Measurements from ENCODE around the gene FBXW8.
"Not testable (repeated sequence)": the region's sequence is repeated elsewhere in the genome, so short reads cannot be mapped to it uniquely, and the experiment has no call there.

The FBXW8 gene

DNA sequence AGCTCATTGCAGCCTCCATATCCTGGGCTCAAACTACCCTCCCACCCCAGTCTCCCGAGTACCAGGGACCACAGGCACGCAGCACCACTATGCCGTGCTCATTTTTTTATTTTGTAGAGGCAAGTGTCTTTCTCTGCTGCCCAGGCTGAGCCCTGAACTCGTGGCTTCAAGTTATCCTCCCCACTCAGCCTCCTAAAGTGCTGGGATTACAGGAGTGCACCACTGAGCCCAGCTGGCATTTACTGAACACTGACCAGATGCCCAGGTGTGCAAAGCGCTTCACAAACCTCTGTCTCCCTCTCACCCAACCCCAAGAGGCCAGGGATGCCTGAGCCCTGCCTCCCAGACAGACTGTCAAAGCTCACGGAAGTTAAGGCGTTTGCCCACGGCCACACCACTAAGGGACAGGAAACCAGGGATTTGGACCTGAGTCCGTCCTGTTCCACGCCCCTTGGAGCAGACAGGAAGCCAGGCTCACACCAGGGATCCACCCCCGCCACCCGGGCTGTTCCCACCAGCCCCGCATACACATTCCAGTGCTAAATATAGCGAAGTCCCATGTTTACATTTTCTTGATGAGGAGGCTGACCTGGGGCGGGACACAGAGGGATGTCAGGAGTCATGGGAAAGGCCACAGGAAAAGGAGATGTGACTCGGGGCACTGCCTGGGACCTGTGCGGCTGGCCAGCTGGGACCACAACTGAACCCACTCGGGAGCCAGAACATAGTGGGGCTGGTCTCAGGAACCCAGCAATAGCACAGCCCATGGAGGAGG is 137.2 kb downstream of the FBXW8 start:
- no peak overlapping the region for H3K4me3 Mint-ChIP-seq
- H3K4me1 Mint-ChIP-seq: no peaks in the 10 kb centered on the region
- peaks cover 30% of the 10 kb centered on the region for H3K27me3 Mint-ChIP-seq
- CTCF ChIA-PET: no interaction called here
- no peak overlapping the region for H3K27ac Mint-ChIP-seq
- H3K9me3 Mint-ChIP-seq: no peaks in the 10 kb centered on the region
- no peak for DNase-seq
- no peaks in the 10 kb centered on the region for H3K36me3 Mint-ChIP-seq

DNA sequence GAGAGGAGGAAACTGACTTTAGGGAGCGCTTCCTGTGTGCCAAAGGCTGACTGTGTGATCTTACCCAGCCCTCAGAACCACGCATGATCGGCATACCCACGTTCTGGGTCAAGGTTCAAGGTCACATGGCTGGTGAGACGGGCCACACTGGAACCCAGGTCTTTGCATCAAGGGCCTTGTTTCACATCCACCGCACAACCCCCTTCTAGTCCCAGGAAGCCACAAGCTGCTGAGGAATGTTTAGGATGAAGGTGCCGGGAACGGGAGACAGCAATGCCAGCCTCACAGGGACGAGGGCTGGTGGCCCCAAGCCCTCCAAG is 137.8 kb downstream of the FBXW8 start:
- CTCF ChIA-PET: no interaction called here
- Mint-ChIP-seq H3K27me3 (peaks cover 34% of the 10 kb centered on the region), H3K9me3 (no peaks in the 10 kb centered on the region), H3K4me1 (no peaks in the 10 kb centered on the region), H3K4me3 (no peak overlapping the region), H3K36me3 (no peaks in the 10 kb centered on the region), H3K27ac (no peak overlapping the region)
- DNase-seq: no peak

DNA sequence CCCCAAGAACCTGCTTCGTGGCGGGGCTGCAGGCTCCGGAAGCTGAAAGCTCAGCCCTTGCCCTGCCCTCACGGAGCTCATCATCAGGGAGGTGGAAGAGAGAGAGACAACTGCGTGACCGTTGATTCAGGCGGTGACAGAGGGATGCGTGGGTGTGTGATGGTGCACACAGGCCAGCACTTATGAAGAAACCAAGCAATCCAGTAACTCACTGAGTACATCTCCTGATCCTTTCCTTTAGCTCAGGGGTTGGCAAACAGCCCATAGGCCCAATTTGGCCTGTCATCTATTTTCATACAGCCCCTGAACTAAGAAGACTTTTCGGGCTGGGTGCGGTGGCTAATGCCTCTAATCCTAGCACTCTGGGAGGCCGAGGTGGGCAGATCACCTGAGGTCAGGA is 138.5 kb downstream of the FBXW8 start:
- no peaks in the 10 kb centered on the region for H3K4me1 Mint-ChIP-seq

DNA sequence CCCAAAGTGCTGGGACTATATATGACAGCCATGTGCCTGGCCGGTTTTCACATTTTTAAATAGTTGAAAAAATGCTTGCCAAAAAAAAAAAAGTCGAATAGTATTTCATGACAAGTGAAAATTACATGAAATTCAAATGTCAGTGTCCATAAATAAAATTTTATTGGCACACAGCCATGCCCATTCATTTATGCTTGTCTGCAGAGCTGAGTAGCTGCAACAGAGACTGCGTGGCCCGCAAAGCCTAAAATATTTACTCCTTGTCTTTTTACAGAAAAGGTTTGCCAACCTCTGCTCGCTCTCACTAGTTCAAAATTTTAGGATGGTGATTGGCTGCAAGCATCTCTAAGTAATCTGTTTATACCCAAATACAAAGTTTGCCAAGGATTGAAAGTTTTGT is 139.3 kb downstream of the FBXW8 start:
- no peaks in the 10 kb centered on the region for H3K4me1 Mint-ChIP-seq
- CTCF ChIA-PET: interaction anchor here (0.6 to 1.2 kb wide), 2 partner anchors 21 to 44 kb away, joined by 3 to 6 read pairs; no protein-coding TSS in a partner anchor
- no peak overlapping the region for H3K4me3 Mint-ChIP-seq
- H3K27ac Mint-ChIP-seq: no peak overlapping the region
- H3K9me3 Mint-ChIP-seq: no peaks in the 10 kb centered on the region
- no peak for DNase-seq
- H3K36me3 Mint-ChIP-seq: no peaks in the 10 kb centered on the region
- peaks cover 30% of the 10 kb centered on the region for H3K27me3 Mint-ChIP-seq

More for the DNA sequence above, 138.5 kb downstream of the FBXW8 start:
- Mint-ChIP-seq H3K4me3 (no peak overlapping the region), H3K9me3 (no peaks in the 10 kb centered on the region), H3K27ac (no peak overlapping the region), H3K36me3 (no peaks in the 10 kb centered on the region), H3K27me3 (peaks cover 37% of the 10 kb centered on the region)
- CTCF ChIA-PET: interaction anchor here (1.2 kb wide), 1 partner anchor 20 kb away, joined by 3 read pairs; no protein-coding TSS in a partner anchor
- DNase-seq: no peak

DNA sequence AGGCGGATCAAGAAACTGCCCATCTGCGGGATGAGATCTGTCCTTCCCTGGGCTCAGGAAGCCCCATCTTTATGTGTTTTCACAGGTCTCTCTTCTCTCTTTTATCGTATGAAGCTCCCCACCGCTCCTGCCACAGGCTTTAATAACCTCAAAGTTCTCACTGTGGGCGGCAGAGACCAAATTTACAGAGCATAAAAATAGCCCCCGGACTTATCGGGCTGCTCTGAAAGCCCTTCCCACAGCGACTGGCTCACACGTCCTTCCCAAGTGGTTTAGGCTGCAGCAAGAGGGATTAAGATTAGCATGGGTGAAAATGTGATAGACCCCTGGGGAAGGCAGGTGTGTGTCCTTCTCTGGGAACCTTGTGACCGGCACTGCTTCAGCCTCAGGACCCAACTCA is 140.6 kb downstream of the FBXW8 start:
- H3K4me3 Mint-ChIP-seq: no peak overlapping the region
- CTCF ChIA-PET: interaction anchor here (1.4 kb wide), 1 partner anchor 26 kb away, joined by 3 read pairs; no protein-coding TSS in a partner anchor
- H3K27me3 Mint-ChIP-seq: peaks cover 17% of the 10 kb centered on the region
- no peak overlapping the region for H3K27ac Mint-ChIP-seq
- no peaks in the 10 kb centered on the region for H3K36me3 Mint-ChIP-seq
- H3K4me1 Mint-ChIP-seq: no peaks in the 10 kb centered on the region
- DNase-seq: no peak
- no peaks in the 10 kb centered on the region for H3K9me3 Mint-ChIP-seq

DNA sequence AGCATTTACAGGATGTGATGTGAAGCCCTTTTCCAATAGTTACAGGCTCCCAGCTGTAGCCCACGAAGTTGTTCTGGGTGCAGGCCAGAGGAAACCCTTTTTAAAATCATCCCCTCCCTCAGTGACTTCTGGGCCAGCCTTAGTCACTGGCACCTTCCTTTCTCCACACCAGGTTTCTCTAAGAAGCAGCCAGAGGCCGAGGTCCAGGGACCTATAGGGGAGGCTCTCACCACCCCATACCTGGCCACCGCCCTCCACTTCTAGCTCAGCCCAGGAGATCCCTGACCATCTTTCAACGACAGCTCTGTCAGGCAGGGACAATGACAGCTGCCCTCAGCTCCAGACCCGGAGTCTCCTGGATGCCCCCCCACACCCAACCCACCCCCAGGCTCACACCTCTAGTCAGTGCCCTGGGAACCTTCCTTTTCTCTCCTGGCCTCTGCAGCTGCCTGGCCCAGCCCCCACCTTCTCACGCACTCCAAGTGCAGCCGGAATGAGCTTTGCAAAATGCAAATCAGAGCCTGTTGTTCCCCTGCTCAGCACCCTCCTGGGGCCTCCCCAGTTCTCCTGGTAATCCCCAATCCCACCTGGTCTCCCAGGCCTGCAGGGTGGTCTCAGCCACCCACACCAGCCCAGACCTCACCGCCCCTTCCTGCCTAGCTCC is 141.8 kb downstream of the FBXW8 start:
- no peak overlapping the region for H3K4me3 Mint-ChIP-seq
- H3K27me3 Mint-ChIP-seq: peaks cover 17% of the 10 kb centered on the region
- CTCF ChIA-PET: no interaction called here
- H3K9me3 Mint-ChIP-seq: no peaks in the 10 kb centered on the region
- no peak for DNase-seq
- H3K27ac Mint-ChIP-seq: no peak overlapping the region
- H3K36me3 Mint-ChIP-seq: no peaks in the 10 kb centered on the region
- H3K4me1 Mint-ChIP-seq: no peaks in the 10 kb centered on the region

DNA sequence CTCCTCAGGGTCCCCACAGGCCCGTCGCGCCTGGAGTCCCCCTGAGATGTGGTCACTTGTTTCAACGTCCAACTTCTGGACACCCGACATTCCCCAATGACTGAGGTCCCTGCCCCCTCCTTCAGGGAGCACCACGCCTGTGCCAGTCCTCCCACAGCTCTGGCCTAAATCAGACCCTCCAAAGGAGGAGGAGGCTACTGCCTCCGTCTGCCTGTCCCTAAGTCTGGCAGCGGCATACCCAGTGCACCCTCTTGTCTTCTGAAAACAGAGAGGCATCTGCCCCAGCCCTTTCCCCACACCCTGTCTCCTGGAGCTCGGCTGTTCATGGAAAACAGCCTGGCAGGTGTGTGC is 142.3 kb downstream of the FBXW8 start:
- Mint-ChIP-seq H3K4me3 (no peak overlapping the region), H3K9me3 (no peaks in the 10 kb centered on the region), H3K36me3 (peaks cover 1% of the 10 kb centered on the region), H3K27ac (no peak overlapping the region), H3K27me3 (peaks cover 17% of the 10 kb centered on the region), H3K4me1 (no peaks in the 10 kb centered on the region)
- DNase-seq: no peak
- CTCF ChIA-PET: no interaction called here

DNA sequence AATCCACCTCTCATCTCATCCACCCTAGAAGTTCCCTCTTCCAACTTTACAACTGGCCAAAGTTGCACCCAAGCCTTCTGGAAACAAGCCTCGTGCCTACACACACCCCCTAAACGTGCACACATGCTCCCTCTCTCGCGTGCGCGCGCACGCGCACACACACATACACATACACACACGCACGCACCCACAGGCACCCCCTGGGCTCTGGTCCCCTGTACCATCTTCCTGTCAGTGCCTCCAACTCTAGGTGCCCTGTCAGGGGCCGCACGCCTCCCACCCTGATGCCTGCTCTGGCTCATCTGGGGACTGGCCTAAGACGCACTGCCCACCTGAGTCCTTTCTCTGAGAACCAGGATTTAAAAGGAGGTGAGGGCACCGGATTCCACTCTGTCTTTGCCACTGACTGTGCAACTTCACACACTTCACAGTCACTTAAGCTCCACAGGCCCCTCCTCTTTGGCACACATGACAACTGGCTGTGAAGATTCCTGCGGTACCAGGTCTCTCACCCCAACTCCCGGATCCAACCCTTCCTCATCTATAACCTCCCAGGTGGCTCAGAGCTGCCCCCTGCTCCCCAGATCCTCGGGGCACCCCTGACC is 142.9 kb downstream of the FBXW8 start:
- no peak overlapping the region for H3K27ac Mint-ChIP-seq
- CTCF ChIA-PET: no interaction called here
- no peaks in the 10 kb centered on the region for H3K9me3 Mint-ChIP-seq
- no peak overlapping the region for H3K4me3 Mint-ChIP-seq
- peaks cover 17% of the 10 kb centered on the region for H3K27me3 Mint-ChIP-seq
- H3K36me3 Mint-ChIP-seq: peaks cover 3% of the 10 kb centered on the region
- no peak for DNase-seq
- no peaks in the 10 kb centered on the region for H3K4me1 Mint-ChIP-seq

DNA sequence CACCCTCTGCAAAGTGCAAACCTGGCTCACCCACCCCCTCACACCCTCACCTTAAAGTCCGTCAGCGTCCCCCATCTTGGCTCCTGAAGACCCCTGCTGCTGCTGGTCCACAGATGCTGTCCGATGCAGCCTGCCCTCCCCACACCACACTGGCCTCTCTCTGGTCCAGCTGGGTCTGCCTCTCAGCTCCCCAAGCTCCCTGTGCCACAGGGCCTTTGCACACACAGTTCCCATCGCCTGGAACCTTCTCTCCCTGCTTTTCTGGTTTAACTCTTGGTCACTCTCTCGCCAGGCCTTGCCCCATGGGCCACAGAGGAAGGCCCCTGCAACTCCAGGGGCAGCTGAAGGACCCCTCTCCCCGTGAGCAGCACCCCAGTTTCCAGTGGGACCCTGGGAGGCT is 143.5 kb downstream of the FBXW8 start:
- H3K4me3 Mint-ChIP-seq: no peak overlapping the region

DNA sequence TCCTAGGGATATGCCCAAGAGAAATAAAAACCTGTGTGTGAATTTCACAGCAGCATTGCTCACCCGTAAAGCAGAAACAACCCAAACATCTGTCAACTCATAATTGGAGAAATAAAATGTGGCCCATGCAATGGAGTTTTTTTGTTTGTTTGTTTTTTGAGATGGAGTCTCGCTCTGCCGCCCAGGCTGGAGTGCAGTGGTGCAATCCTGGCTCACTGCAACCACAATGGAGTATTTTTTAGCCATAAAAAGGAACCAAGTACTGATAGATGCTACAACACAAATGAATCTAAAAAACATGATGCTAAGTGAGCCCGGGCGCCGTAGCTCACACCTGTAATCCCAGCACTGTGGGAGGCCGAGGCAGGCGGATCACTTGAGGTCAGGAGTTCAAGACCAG is 146.9 kb downstream of the FBXW8 start:
- H3K27ac Mint-ChIP-seq, DNase-seq, CTCF ChIA-PET, H3K36me3 Mint-ChIP-seq, H3K27me3 Mint-ChIP-seq, H3K4me3 Mint-ChIP-seq, H3K9me3 Mint-ChIP-seq: not testable (repeated sequence)
- peaks cover 19% of the 10 kb centered on the region for H3K4me1 Mint-ChIP-seq

More for the DNA sequence above, 143.5 kb downstream of the FBXW8 start:
- H3K4me1 Mint-ChIP-seq: no peaks in the 10 kb centered on the region
- CTCF ChIA-PET: no interaction called here
- H3K27me3 Mint-ChIP-seq: peaks cover 17% of the 10 kb centered on the region
- H3K9me3 Mint-ChIP-seq: no peaks in the 10 kb centered on the region
- H3K27ac Mint-ChIP-seq: no peak overlapping the region
- no peak for DNase-seq
- H3K36me3 Mint-ChIP-seq: peaks cover 5% of the 10 kb centered on the region

DNA sequence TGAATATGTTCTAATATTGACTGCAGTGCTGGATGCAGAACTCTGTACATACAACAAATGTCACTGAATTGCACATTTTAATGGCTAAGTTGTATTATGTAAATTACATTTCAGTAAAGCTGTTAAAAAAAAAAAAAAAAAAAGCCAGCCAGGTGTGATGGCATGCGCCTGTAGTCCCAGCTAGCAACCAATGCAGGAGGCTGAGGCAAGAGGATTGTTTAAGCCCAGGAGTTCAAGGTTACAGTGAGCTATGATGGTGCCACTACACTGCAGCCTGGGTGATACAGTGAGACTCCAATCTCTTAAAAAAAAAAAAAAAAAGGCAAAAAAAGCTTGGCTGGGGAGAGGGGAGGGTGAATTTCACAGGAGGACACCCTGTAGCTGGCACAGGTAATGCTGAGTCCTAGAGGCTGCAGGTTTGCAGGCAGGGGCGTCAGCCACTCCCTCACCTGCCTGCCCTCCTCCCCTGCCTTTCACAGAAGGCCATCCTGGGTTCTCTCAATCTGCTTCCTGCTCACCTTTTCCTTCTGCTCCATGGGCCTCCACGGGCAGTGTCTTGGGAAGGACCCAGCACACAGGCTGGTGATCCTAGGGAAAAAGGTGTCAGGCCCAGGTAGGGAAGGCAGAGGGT is 147.8 kb downstream of the FBXW8 start:
- Mint-ChIP-seq H3K9me3 (no peaks in the 10 kb centered on the region), H3K27me3 (peaks cover 3% of the 10 kb centered on the region), H3K27ac (no peak overlapping the region), H3K4me3 (no peak overlapping the region), H3K4me1 (peaks cover 28% of the 10 kb centered on the region), H3K36me3 (peaks cover 5% of the 10 kb centered on the region)
- CTCF ChIA-PET: interaction anchor here (0.6 to 1.0 kb wide), 2 partner anchors 33 to 38 kb away, joined by 3 to 4 read pairs; no protein-coding TSS in a partner anchor
- no peak for DNase-seq

DNA sequence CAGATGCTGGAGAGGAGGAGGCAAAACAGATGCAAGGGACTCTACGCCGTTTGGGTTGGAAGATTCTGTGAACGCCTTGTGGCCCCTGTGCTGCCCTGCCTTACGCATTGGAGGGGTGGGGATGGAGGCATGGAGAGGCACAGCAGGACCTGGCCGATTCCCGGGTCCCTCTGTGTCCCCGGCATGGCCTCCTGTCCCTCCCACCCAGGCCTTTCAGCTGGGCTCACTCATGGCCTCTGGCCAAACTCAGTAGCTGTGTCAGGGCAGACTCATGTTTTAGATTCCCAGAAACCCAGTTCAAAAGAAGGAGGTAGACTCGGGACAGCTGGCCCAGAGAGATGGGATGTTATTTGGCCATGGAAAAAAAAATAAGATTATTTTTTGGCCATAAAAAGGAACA is 148.4 kb downstream of the FBXW8 start:
- Mint-ChIP-seq H3K27me3 (no peaks in the 10 kb centered on the region), H3K4me3 (no peak overlapping the region), H3K4me1 (peaks cover 34% of the 10 kb centered on the region), H3K27ac (no peak overlapping the region), H3K9me3 (no peaks in the 10 kb centered on the region), H3K36me3 (peaks cover 5% of the 10 kb centered on the region)
- CTCF ChIA-PET: interaction anchor here (1.0 kb wide), 1 partner anchor 33 kb away, joined by 4 read pairs; no protein-coding TSS in a partner anchor
- DNase-seq: no peak

DNA sequence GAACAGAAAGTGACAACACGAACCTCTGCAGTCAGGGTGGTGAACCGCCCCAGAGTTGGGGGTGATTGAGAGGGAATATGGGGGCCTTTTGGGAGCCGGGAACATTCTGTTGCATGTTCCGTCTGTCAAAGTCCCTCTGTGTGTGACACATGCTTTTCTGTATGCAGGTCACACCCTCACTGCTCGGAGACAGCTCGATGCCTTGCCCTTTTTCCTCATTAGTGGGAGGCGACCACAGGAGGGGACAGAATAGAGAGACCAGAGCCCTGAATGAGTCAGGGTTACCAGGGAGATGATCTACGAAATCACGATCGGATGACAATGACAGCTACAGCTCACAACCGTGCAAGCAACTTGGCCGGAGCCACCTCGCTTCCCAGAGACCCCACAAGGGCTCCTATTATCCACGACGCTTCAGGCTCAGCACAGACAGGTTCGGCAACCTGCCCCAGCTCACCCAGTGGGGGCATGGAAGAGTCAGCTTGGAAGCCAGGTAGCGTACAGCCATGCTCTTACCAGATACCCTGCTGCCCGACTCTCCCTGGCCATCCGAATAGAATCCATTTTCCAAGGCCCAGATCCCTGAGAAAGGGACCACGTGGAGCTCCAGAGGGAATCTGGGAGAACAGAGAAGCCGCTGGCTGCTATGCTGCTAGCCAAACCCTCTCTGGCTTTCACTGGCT is 149.6 kb downstream of the FBXW8 start:
- DNase-seq: no peak
- Mint-ChIP-seq H3K4me1 (peaks cover 47% of the 10 kb centered on the region), H3K4me3 (no peak overlapping the region), H3K27me3 (no peaks in the 10 kb centered on the region), H3K9me3 (no peaks in the 10 kb centered on the region), H3K36me3 (peaks cover 5% of the 10 kb centered on the region), H3K27ac (no peak overlapping the region)
- CTCF ChIA-PET: no interaction called here

DNA sequence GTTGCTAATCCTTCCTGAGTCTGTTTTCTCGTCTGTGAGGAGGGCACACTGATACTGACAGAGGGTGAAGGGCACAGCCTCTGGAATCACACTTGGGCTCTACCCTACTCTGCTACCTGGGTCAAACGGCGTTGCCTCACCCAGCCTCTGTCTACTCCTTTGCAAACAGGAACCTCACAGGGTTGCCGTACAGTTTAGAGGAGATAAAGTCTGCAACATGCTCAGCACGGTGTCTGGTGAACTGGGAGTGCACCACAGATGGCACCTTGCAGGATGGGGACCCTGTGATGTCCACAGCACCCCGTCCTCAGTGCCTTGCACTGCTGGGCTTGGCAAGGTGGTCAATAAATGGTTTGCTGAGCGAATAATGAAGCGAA is 150.2 kb downstream of the FBXW8 start:
- Mint-ChIP-seq H3K9me3 (no peaks in the 10 kb centered on the region), H3K4me3 (no peak overlapping the region), H3K4me1 (peaks cover 52% of the 10 kb centered on the region), H3K27ac (no peak overlapping the region), H3K36me3 (peaks cover 5% of the 10 kb centered on the region), H3K27me3 (no peaks in the 10 kb centered on the region)
- CTCF ChIA-PET: no interaction called here
- DNase-seq: no peak

Measured in activated naive CD4-positive, alpha-beta T cell treated with anti-CD3 and anti-CD28 coated beads, Interleukin-2, amount 10 ng/mL, durations not matched to agents 7 days and 5 days (primary cell).